Activated naive CD4-positive, alpha-beta T cell treated with anti-CD3 and anti-CD28 coated beads, Interleukin-2, amount 10 ng/mL, durations not matched to agents 7 days and 5 days (primary cell): Measurements from ENCODE around the gene KIF7.
"Not testable (repeated sequence)": the region's sequence is repeated elsewhere in the genome, so short reads cannot be mapped to it uniquely, and the experiment has no call there.

Source experiments
- CTCF ChIA-PET: fragments of 350-600 bp; sonication (Branson Sonifier 250); formaldehyde crosslinking; loops from one replicate; lab custom pipeline; 2021; ENCODE audit warnings: antibody characterized with exemption; lab: Charles Lee
- DNase-seq: peaks from one replicate; pipeline ENCODE4 v3.0.0-alpha.2; 2020
- H3K27ac Mint-ChIP-seq: one replicate; pipeline ENCODE4 v1.8.0; 2021; ENCODE audit warnings: mild to moderate bottlenecking, moderate library complexity, mixed read lengths
- H3K27me3 Mint-ChIP-seq: one replicate; pipeline ENCODE4 v1.8.0; 2021; ENCODE audit warnings: mild to moderate bottlenecking, mixed read lengths
- H3K36me3 Mint-ChIP-seq: one replicate; pipeline ENCODE4 v1.8.0; 2021; ENCODE audit warnings: mixed read lengths
- H3K4me1 Mint-ChIP-seq: one replicate; pipeline ENCODE4 v1.8.0; 2021; ENCODE audit warnings: mixed read lengths
- H3K4me3 Mint-ChIP-seq: one replicate; pipeline ENCODE4 v1.8.0; 2021; ENCODE audit warnings: mild to moderate bottlenecking, moderate library complexity, mixed read lengths
- H3K9me3 Mint-ChIP-seq: one replicate; pipeline ENCODE4 v1.8.0; 2021; ENCODE audit warnings: mixed read lengths

Gene KIF7

GRCh38 chr15:89587955-89588354 lies 67.3 kb downstream of the KIF7 start:
- no peak overlapping the region for H3K4me3 Mint-ChIP-seq
- H3K4me1 Mint-ChIP-seq: no peaks in the 10 kb centered on the region
- no peak overlapping the region for H3K27ac Mint-ChIP-seq
- H3K36me3 Mint-ChIP-seq: peaks cover 23% of the 10 kb centered on the region
- CTCF ChIA-PET: no interaction called here
- no peaks in the 10 kb centered on the region for H3K27me3 Mint-ChIP-seq
- no peaks in the 10 kb centered on the region for H3K9me3 Mint-ChIP-seq
- no peak for DNase-seq

DNA sequence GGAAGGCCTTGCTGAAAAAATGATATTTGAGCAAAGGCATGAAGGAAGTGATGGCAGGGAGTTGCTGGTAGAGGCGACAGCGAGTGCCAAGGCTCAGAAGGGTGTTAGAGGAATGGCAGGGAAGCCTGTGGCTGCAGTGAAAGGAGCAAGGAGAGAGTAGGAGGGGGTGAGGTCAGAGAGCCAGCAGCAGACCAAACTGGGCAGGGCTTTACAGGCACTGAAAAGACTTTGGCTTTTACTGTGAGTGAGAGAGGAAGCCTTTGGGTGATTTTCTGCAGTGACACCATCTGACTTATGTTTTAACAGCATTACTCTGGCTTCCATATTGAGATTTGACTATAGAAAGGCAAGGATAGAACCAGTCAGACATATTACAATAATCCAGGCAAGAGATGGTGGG lies 68.6 kb downstream of the KIF7 start:
- no peak for DNase-seq
- peaks cover under 1% of the 10 kb centered on the region for H3K4me1 Mint-ChIP-seq
- peaks cover 27% of the 10 kb centered on the region for H3K36me3 Mint-ChIP-seq
- no peaks in the 10 kb centered on the region for H3K27me3 Mint-ChIP-seq
- H3K9me3 Mint-ChIP-seq: no peaks in the 10 kb centered on the region
- CTCF ChIA-PET: no interaction called here
- H3K4me3 Mint-ChIP-seq: no peak overlapping the region
- no peak overlapping the region for H3K27ac Mint-ChIP-seq

- CTCF ChIA-PET, H3K27ac Mint-ChIP-seq, H3K4me3 Mint-ChIP-seq, DNase-seq, H3K27me3 Mint-ChIP-seq, H3K9me3 Mint-ChIP-seq: not testable (repeated sequence)
- peaks cover 42% of the 10 kb centered on the region for H3K36me3 Mint-ChIP-seq
- peaks cover 39% of the 10 kb centered on the region for H3K4me1 Mint-ChIP-seq
Measured at GRCh38 chr15:89580747-89581146, 74.5 kb downstream of the KIF7 start.

- CTCF ChIA-PET: no interaction called here
- peaks cover 33% of the 10 kb centered on the region for H3K36me3 Mint-ChIP-seq
Measured at GRCh38 chr15:89578146-89578545, 77.1 kb downstream of the KIF7 start.

More at GRCh38 chr15:89578146-89578545, 77.1 kb downstream of the KIF7 start:
- H3K4me1 Mint-ChIP-seq: peaks cover 45% of the 10 kb centered on the region
- peak overlapping the region; percentile 37 for H3K4me3 Mint-ChIP-seq
- H3K27ac Mint-ChIP-seq: no peak overlapping the region
- H3K9me3 Mint-ChIP-seq: no peaks in the 10 kb centered on the region
- H3K27me3 Mint-ChIP-seq: no peaks in the 10 kb centered on the region
- no peak for DNase-seq
